Measurements from ENCODE around the gene PDCL2. TPM values are rescaled to one million over a fixed set of nuclear protein-coding genes. Genes with fewer than 3 reads are reported as not detected.

The PDCL2 gene
- total and polyA plus RNA-seq, 9 of the 15 experiments (the other 6 are each of a cell fraction or from before 2014, with no cell fraction given), result 0.62 to 2.5 (median 1.2) TPM

DNA sequence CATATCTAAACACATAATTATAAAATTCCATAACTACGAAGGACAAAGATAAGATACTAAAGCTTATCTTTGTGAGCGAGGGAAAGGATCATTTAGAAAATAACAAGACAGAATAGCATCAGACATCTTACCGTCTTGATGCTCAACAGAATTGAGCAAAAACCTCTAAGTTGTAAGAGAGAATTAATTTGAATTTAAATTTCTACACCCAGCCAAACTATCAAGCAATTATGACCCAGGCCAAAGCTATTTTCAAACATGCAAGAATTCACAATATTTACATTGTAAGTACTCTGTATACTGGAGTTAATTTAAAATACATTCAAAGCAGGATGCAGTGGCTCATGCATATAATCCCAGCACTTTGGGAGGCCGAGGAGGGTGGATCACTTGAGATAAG is 61.9 kb downstream of the PDCL2 start:
- peaks cover 86% of the 10 kb centered on the region for H3K79me2 ChIP-seq (ENCODE audit: control insufficient read depth, insufficient read depth, low read length)
- no peak overlapping the region for H3K27ac ChIP-seq (ENCODE audit: extremely low read depth, low read depth, low read length)
- H4K20me1 ChIP-seq (replicated peaks; ENCODE audit: control insufficient read depth, insufficient read depth, low read length), result no peaks in the 10 kb centered on the region
- no peak overlapping the region for H2AFZ ChIP-seq (ENCODE audit: low read depth, low read length)
- no peak for DNase-seq (ENCODE audit: extremely low read depth in 1 of 4, low spot score in 3 of 4)
- no TSS peak for BruUV-seq (replicated peaks)
- H3K36me3 ChIP-seq (ENCODE audit: control insufficient read depth, insufficient read depth, low read length), result peaks cover 12% of the 10 kb centered on the region
- H3K27me3 ChIP-seq (ENCODE audit: control insufficient read depth in 2 of 2, insufficient read depth in 2 of 2, low read length in 2 of 2), result no peaks in the 10 kb centered on the region
- WGBS (ENCODE audit: insufficient coverage, low coverage, missing lambda C conversion rate), result 92% methylated on average over 4 of the region's 4 CpGs
- no peak overlapping the region for H3K4me2 ChIP-seq (ENCODE audit: insufficient read depth, low read length)
- in situ Hi-C loops (cut with MboI), result no loop called here
- TF ChIP-seq, protein P1, sequence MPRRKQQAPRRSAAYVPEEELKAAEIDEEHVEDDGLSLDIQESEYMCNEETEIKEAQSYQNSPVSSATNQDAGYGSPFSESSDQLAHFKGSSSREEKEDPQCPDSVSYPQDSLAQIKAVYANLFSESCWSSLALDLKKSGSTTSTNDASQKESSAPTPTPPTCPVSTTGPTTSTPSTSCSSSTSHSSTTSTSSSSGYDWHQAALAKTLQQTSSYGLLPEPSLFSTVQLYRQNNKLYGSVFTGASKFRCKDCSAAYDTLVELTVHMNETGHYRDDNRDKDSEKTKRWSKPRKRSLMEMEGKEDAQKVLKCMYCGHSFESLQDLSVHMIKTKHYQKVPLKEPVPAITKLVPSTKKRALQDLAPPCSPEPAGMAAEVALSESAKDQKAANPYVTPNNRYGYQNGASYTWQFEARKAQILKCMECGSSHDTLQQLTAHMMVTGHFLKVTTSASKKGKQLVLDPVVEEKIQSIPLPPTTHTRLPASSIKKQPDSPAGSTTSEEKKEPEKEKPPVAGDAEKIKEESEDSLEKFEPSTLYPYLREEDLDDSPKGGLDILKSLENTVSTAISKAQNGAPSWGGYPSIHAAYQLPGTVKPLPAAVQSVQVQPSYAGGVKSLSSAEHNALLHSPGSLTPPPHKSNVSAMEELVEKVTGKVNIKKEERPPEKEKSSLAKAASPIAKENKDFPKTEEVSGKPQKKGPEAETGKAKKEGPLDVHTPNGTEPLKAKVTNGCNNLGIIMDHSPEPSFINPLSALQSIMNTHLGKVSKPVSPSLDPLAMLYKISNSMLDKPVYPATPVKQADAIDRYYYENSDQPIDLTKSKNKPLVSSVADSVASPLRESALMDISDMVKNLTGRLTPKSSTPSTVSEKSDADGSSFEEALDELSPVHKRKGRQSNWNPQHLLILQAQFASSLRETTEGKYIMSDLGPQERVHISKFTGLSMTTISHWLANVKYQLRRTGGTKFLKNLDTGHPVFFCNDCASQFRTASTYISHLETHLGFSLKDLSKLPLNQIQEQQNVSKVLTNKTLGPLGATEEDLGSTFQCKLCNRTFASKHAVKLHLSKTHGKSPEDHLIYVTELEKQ (CRISPR knock-in tag; IDR thresholded peaks at IDR 0.05), result no peak
- peak; percentile 74 for TF ChIP-seq ZFP1 (CRISPR knock-in tag; IDR thresholded peaks at IDR 0.05)
- H3K4me1 ChIP-seq (replicated peaks in 1 of 2; ENCODE audit: control insufficient read depth in 2 of 2, insufficient read depth in 2 of 2, low read length in 2 of 2), result no peaks in the 10 kb centered on the region
- ATAC-seq, result no peak
- ChIA-PET POLR2A (interaction anchor here (0.6 to 1.3 kb wide), 2 partner anchors 12 to 339 kb away, joined by 3 to 4 read pairs; no protein-coding TSS in a partner anchor), CTCF (ENCODE audit: low intra/inter-chr PET ratio) (no interaction called here)
- intact Hi-C loops (cut with micrococcal nuclease), result no loop called here
- no peak overlapping the region for H3K9ac ChIP-seq (ENCODE audit: insufficient read depth in 1 of 2, low read depth in 2 of 2, low read length in 2 of 2)
- H3K4me3 ChIP-seq, result no peak overlapping the region
- no peak for FAIRE-seq
- H3K9me1 ChIP-seq (ENCODE audit: control insufficient read depth, insufficient read depth, low read length), result no peaks in the 10 kb centered on the region
- peaks cover 6% of the 10 kb centered on the region; the same call in 1 of the 2 replicates for H3K9me3 ChIP-seq (replicated peaks; ENCODE audit: control insufficient read depth, insufficient read depth, low read depth, low read length)

All from K562 (cell line).